ENCODE results near the gene FABP6.

The FABP6 gene

GRCh38 chr5:160262151-160263074, 33.1 kb downstream of the FABP6 start:
- DNase-seq (ENCODE audit: low spot score): no peak

GRCh38 chr5:160263326-160263855, 34.1 kb downstream of the FABP6 start:
- no peak for DNase-seq (ENCODE audit: low spot score)

GRCh38 chr5:160266044-160266443, 36.7 kb downstream of the FABP6 start:
- DNase-seq (ENCODE audit: low spot score): no peak

- no peak for DNase-seq (ENCODE audit: low spot score)
These were observed 37.5 kb downstream of the FABP6 start for GRCh38 chr5:160266752-160267345.

GRCh38 chr5:160268121-160268520, 38.8 kb downstream of the FABP6 start:
- no peak for DNase-seq (ENCODE audit: low spot score)

- peak; percentile 61 for DNase-seq (ENCODE audit: low spot score)
These were observed 39.7 kb downstream of the FABP6 start for GRCh38 chr5:160269017-160269416.

GRCh38 chr5:160270704-160271103, 41.4 kb downstream of the FABP6 start:
- no peak for DNase-seq (ENCODE audit: low spot score)

GRCh38 chr5:160271396-160271795, 42.1 kb downstream of the FABP6 start:
- DNase-seq (ENCODE audit: low spot score): no peak

- no peak for DNase-seq (ENCODE audit: low spot score)
These were observed 42.5 kb downstream of the FABP6 start for GRCh38 chr5:160271836-160272235.

GRCh38 chr5:160272264-160272663, 43.0 kb downstream of the FABP6 start:
- DNase-seq (ENCODE audit: low spot score): no peak

- no peak for DNase-seq (ENCODE audit: low spot score)
These were observed 43.6 kb downstream of the FABP6 start for GRCh38 chr5:160272889-160273288.

- DNase-seq (ENCODE audit: low spot score): no peak
These were observed 45.2 kb downstream of the FABP6 start for GRCh38 chr5:160274483-160274931.

GRCh38 chr5:160278343-160278742, 49.0 kb downstream of the FABP6 start:
- DNase-seq (ENCODE audit: low spot score): no peak

- no peak for DNase-seq (ENCODE audit: low spot score)
These were observed 51.2 kb downstream of the FABP6 start for GRCh38 chr5:160280384-160281095.

- no peak for DNase-seq (ENCODE audit: low spot score)
These were observed 52.0 kb downstream of the FABP6 start for GRCh38 chr5:160281275-160281674.

GRCh38 chr5:160284291-160284873, 55.1 kb downstream of the FABP6 start:
- no peak for DNase-seq (ENCODE audit: low spot score)

GRCh38 chr5:160285316-160285715, 56.0 kb downstream of the FABP6 start:
- no peak for DNase-seq (ENCODE audit: low spot score)

- no peak for DNase-seq (ENCODE audit: low spot score)
These were observed 57.6 kb downstream of the FABP6 start for GRCh38 chr5:160286947-160287346.

- peak; percentile 20 for DNase-seq (ENCODE audit: low spot score)
These were observed 58.2 kb downstream of the FABP6 start for GRCh38 chr5:160287378-160288051.
